Hematopoietic multipotent progenitor cell treated with erythropoietin and hydrocortisone succinate and interleukin-3 and kit ligand, for 6 days (in vitro differentiated cells): ENCODE results near the gene TXNDC11.
A peak's percentile ranks its signal among the peaks of the same experiment; 100 is the strongest.

Source experiments
- DNase-seq: peaks from one replicate; pipeline ENCODE4 v3.0.0-alpha.2; 2015

Gene TXNDC11

DNA sequence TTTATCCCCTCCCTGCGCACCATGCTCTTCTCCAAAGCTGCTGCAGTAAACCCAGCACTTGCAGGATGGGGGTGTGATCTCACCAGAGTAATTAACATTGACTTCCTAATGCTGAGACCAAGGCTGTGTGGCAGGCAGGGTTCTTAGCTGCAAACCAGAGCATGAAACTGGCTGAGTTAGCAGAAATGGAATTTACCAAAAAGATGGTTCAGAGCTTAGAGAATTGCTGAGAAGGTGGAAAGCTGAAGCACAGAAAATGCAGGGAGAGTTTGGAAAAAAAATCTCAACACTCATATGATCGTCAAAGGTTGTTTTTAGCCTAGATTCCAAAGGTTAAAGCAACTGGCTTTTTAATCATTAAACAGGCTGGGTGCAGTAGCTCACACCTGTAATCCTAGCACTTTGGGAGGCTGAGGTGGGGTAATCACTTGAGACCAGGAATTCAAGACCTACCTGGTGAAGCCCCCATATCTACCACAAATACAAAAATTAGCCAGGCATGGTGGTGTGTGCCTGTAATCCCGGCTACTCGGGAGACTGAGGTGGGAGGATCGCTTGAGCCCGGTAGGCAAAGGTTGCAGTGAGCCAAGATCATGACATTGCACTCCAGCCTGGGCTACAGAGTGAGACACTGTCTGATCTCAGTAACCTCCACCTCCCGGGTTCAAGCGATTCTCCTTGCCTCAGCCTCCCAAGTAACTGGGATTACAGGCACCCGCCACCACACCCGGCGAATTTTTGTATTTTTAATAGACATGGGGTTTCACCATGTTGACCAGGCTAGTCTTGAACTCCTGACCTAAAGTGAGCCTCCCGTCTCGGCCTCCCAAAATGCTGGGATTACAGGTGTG is 6.0 kb upstream of the TXNDC11 start:
- DNase-seq, result no peak

- DNase-seq, result no peak
Measured at GRCh38 chr16:11747949-11748403, 5.3 kb upstream of the TXNDC11 start.

GRCh38 chr16:11744075-11744470 is 1.4 kb upstream of the TXNDC11 start:
- no peak for DNase-seq

GRCh38 chr16:11743308-11744074 is 834 bp upstream of the TXNDC11 start:
- DNase-seq, result peak; percentile 79

- peak; percentile 55 for DNase-seq
Measured at GRCh38 chr16:11742093-11742535, 543 bp downstream of the TXNDC11 start.

- no peak for DNase-seq
Measured at GRCh38 chr16:11740567-11740966, 2.1 kb downstream of the TXNDC11 start.

DNA sequence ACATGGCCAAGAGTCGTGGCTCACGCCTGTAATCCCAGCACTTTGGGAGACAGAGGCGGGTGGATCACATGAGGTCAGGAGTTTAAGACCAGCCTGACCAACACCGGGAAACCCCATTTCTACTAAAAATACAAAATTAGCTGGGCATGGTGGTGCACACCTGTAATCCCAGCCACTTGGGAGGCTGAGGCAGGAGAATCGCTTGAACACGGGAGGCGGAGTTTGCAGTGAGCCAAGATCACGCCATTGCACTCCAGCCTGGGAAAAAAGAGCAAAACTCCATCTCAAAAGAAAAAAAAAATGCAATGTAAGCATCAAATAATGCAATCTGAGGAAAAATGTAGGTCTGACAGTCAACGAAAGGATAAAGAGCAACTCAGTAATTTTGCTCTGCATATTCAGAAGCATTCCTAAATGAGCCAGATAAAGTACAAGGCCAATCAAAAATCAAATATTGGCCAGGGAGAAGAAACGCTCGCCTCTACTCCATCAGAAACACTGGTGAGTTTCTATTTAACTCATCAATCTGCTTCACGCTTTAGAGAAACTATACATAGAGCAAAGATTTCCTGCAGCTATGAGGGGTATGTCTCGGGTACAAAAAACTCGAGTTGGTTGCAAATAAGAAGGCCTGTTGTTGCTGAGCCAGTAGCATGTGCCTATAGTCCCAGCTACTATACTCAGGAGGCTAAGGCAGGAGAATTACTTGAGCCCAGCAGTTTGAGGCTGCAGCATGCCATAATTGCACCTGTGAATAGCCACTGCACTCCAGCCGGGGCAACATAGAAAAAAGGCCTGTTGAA is 3.7 kb downstream of the TXNDC11 start:
- no peak for DNase-seq

- no peak for DNase-seq
Measured at GRCh38 chr16:11737713-11738112, 4.9 kb downstream of the TXNDC11 start.

- DNase-seq, result no peak
Measured at GRCh38 chr16:11736903-11737302, 5.8 kb downstream of the TXNDC11 start.

- no peak for DNase-seq
Measured at GRCh38 chr16:11735787-11736186, 6.9 kb downstream of the TXNDC11 start.

- DNase-seq, result no peak
Measured at GRCh38 chr16:11734653-11735043, 8.0 kb downstream of the TXNDC11 start.

- DNase-seq, result peak; percentile 49
Measured at GRCh38 chr16:11734025-11734652, 8.5 kb downstream of the TXNDC11 start.

GRCh38 chr16:11731222-11731621 is 11.4 kb downstream of the TXNDC11 start:
- no peak for DNase-seq

DNA sequence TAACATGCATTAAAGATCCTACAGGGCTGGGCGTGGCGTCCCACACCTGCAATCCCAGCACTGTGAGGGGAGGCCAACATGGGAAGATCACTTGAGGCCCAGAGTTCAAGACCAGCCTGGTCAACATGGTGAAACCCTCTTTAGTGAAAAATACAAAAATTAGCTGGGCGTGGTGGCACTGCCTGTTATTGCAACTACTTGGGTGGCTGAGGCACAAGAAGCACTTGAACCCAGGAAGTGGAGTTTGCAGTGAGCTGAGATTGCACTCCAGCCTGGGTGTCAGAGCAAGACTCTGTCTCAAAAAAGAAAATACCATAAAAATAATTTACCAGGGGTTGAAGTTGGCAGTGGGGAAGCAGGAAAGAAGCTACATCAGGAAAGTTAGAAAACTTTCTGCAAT is 12.9 kb downstream of the TXNDC11 start:
- no peak for DNase-seq

DNA sequence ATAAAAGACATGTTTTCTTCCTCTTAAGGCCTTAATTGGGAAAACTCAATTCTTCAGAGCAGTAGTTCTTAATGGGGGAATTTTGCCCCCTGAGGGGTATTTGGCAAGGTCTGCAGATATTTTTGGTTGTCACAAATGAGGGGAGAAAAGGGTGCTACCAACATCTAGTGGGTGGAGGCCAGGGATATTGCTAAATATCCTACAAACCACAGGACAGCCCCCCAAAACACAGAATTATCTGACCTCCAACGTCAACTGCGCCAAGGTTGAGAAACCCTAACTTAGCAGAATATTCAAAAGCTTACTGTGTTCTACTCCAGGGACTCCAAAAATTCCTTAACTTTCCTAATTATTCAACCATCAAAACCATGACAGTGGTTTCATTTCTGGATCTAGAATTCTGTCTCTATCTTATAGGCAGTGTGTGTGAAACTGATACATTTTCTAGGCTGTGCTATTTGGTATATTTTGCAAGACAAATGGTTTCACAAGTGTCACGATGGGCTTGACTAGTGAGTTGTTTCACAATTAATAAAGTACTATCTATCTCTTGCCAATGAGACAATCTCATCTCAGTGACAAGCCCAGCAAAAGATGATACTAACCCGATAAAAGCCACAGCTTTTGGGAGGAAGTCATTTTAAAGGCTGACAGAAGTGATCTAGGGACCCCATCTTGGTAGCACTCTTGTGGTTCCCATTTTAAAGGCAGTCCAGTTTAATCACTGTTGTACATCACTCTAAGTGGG is 14.7 kb downstream of the TXNDC11 start:
- peak; percentile 84 for DNase-seq

DNA sequence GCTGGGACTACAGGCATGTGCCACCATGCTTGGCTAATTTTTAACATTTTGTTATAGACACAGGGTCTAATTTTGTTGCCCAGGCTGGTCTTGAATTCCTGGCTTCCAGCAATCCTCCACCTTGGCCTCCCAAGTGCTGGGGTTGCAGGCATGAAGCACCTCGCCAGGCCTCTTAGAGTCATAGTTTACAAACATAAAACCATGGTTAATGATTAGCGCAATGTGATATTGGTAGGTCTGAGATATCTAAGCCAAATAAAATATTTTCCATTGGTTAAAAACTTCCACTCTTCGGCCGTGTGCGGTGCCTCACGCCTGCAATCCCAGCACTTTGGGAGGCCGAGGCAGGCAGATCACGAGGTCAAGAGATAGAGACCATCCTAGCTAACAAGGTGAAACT is 16.6 kb downstream of the TXNDC11 start:
- no peak for DNase-seq

DNA sequence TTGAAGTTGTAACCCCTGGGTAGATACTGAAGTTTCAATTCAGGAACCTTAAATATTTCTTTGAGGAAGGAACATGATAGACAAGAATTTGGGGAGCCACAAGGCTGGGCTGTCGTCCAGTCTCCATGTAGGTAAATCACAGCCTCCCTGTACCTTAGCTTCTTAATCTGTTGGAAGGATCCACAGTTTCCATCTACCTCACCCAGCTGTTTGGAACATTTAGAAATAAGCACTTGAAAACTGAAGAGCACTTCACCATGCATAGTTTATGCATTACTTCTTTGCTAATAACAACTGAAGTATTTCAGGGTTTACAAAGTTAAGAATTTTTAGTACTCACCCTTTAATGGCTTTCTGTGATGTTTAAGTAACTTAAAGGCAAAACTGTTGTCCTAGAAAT is 17.2 kb downstream of the TXNDC11 start:
- DNase-seq, result no peak

- DNase-seq, result no peak
Measured at GRCh38 chr16:11722468-11722808, 20.2 kb downstream of the TXNDC11 start.

GRCh38 chr16:11721781-11722467 is 20.7 kb downstream of the TXNDC11 start:
- DNase-seq, result no peak

- no peak for DNase-seq
Measured at GRCh38 chr16:11719762-11720161, 22.9 kb downstream of the TXNDC11 start.

DNA sequence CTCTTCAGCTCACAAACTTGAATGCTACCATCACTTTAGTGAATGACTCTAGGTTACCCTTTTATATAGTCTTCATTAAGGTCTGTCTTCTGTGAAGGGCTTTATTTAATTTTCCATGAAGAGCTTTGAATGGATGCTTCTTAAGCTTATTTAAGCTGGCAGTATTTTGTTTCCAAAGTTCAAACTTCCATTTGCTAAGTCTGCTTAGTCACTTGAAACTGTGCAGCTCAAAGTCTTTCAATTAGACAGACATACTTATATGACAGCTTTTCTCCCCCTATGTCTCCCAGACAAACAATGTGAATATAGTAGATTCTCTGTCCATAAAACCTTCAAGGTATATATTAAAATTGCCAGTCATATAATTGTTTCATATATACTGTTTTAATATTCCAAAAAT is 23.5 kb downstream of the TXNDC11 start:
- no peak for DNase-seq
